Measurements from ENCODE around the gene MFSD2A.
"Not testable (repeated sequence)": the region's sequence is repeated elsewhere in the genome, so short reads cannot be mapped to it uniquely, and the experiment has no call there.

MFSD2A gene

DNA sequence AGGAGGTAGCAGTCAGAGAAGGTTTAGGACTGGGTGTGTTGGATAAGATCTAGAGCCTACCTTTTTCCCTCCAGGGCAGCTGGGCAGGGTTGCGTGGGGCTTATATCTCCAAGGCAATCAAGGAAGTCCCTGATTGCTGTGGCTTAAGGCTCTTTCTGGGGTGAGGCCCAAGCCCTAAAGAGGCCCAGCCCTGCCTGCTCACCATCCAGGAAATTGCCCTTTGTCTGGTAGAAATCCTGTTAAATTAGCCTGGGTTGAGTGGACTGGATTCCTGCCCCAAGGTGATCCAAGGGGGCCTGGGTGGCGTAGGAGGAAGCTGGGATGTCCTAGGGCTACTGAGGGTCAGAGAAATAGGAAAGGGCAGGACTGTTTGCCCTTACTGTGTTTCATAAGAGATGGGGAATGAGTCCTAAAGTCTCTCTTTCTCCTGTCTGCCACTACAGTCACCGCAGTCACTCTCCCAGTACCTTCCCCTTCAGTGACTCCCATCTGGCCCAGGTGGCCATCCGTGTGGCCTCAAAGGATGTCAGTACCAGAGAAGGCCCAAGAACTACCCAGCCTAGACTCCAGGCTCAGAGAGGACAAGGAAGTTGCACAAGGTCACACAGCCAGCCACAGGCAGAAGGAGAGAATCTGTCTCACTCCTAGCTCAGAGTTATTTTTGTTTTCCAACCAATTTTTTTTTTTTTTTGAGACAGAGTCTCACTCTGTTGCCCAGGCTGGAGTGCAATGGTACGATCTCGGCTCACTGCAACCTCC is 25.8 kb downstream of the MFSD2A start:
- TF ChIP-seq, protein P1, sequence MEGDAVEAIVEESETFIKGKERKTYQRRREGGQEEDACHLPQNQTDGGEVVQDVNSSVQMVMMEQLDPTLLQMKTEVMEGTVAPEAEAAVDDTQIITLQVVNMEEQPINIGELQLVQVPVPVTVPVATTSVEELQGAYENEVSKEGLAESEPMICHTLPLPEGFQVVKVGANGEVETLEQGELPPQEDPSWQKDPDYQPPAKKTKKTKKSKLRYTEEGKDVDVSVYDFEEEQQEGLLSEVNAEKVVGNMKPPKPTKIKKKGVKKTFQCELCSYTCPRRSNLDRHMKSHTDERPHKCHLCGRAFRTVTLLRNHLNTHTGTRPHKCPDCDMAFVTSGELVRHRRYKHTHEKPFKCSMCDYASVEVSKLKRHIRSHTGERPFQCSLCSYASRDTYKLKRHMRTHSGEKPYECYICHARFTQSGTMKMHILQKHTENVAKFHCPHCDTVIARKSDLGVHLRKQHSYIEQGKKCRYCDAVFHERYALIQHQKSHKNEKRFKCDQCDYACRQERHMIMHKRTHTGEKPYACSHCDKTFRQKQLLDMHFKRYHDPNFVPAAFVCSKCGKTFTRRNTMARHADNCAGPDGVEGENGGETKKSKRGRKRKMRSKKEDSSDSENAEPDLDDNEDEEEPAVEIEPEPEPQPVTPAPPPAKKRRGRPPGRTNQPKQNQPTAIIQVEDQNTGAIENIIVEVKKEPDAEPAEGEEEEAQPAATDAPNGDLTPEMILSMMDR (IDR thresholded peaks at IDR 0.05), result no peak
- no peaks in the 10 kb centered on the region for H3K27me3 ChIP-seq (ENCODE audit: control insufficient read depth, insufficient read depth, low read length)
- no peak overlapping the region for H3K4me3 ChIP-seq (ENCODE audit: low read depth, low read length)
- H3K36me3 ChIP-seq (ENCODE audit: control insufficient read depth, insufficient read depth, low read length), result no peaks in the 10 kb centered on the region
- no peak overlapping the region for H2AFZ ChIP-seq
- no peaks in the 10 kb centered on the region for H3K9me3 ChIP-seq (ENCODE audit: control insufficient read depth, low read length)
- H3K79me2 ChIP-seq, result no peaks in the 10 kb centered on the region
- H3K9ac ChIP-seq, result no peak overlapping the region
- no peaks in the 10 kb centered on the region for H3K4me1 ChIP-seq
- H3K27ac ChIP-seq, result no peak overlapping the region
- no peak overlapping the region for H3K4me2 ChIP-seq (ENCODE audit: low read length)

DNA sequence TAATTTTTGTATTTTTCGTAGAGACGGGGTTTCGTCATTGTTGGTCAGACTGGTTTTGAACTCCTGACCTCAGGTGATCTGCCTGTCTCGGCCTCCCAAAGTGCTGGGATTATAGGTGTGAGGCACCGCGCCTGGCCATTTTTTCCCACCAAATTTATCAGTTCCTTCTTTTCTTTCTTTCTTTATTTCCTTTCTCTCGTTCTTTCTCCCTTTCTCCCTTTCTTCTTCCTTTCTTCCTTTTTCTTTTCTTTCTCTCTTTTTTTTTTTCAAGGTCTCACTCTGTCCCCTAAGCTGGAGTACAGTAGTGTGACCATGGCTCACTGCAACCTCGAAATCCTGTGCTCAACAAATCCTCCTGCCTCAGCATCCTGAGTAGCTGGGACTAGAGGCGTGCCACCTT is 26.4 kb downstream of the MFSD2A start:
- TF ChIP-seq, protein P1 (IDR thresholded peaks at IDR 0.05), result no peak
- no peak overlapping the region for H3K4me2 ChIP-seq (ENCODE audit: low read length)
- no peak overlapping the region for H3K4me3 ChIP-seq (ENCODE audit: low read depth, low read length)
- H3K9ac ChIP-seq, result no peak overlapping the region
- no peaks in the 10 kb centered on the region for H3K9me3 ChIP-seq (ENCODE audit: control insufficient read depth, low read length)
- no peak overlapping the region for H3K27ac ChIP-seq
- H2AFZ ChIP-seq, result no peak overlapping the region
- H3K36me3 ChIP-seq (ENCODE audit: control insufficient read depth, insufficient read depth, low read length), result no peaks in the 10 kb centered on the region
- no peaks in the 10 kb centered on the region for H3K27me3 ChIP-seq (ENCODE audit: control insufficient read depth, insufficient read depth, low read length)
- no peaks in the 10 kb centered on the region for H3K4me1 ChIP-seq
- H3K79me2 ChIP-seq, result no peaks in the 10 kb centered on the region

DNA sequence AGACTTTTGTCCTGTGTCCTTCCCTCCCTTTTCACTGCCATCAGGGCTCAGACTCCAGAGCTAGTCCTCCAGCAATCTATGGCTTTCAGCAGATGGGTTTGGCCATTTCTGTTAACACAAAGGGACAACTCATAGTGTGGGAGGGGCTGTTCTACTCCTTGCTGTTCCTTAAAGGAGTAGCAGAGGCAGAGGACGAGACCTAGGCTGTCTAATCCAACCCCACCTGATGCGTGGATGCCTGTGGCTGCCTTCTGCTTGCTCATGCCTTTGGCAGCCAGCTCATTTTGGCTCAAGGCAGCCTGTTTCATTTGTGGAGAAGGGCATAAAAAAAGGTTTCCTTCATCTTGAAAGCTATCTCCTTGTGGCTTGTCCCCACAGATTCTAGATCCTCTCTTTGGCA is 27.0 kb downstream of the MFSD2A start:
- Histone ChIP-seq H3K9me3 (ENCODE audit: control insufficient read depth, low read length) (no peaks in the 10 kb centered on the region), H3K4me2 (ENCODE audit: low read length) (no peak overlapping the region), H3K79me2 (no peaks in the 10 kb centered on the region), H3K4me1 (no peaks in the 10 kb centered on the region), H3K27ac (no peak overlapping the region), H3K36me3 (ENCODE audit: control insufficient read depth, insufficient read depth, low read length) (no peaks in the 10 kb centered on the region), H3K9ac (no peak overlapping the region), H3K27me3 (ENCODE audit: control insufficient read depth, insufficient read depth, low read length) (no peaks in the 10 kb centered on the region), H2AFZ (no peak overlapping the region), H3K4me3 (ENCODE audit: low read depth, low read length) (no peak overlapping the region)
- TF ChIP-seq, protein P1 (IDR thresholded peaks at IDR 0.05), result no peak

DNA sequence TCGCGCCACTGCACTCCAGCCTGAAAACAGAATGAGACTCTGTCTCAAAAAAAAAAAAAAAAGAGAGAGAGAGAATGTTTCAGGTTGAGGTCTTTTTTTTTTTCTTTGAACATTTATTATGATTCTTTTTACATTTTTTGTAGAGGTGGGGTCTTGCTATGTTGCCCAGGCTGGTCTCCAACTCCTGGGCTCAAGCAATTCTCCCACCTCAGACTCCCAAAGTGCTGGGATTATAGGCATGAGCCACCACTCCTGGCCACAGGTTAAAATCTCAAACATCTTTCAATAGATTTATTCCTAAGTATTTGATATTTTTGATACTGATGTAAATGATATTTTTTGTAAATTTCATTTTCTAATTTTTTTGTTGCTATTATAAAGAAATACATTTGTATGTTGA is 29.5 kb downstream of the MFSD2A start:
- H3K36me3 ChIP-seq (ENCODE audit: control insufficient read depth, insufficient read depth, low read length); H3K9ac ChIP-seq; H3K4me1 ChIP-seq; H2AFZ ChIP-seq; H3K9me3 ChIP-seq (ENCODE audit: control insufficient read depth, low read length); H3K27ac ChIP-seq; H3K4me2 ChIP-seq (ENCODE audit: low read length); H3K79me2 ChIP-seq; H3K27me3 ChIP-seq (ENCODE audit: control insufficient read depth, insufficient read depth, low read length); H3K4me3 ChIP-seq (ENCODE audit: low read depth, low read length): not testable (repeated sequence)

DNA sequence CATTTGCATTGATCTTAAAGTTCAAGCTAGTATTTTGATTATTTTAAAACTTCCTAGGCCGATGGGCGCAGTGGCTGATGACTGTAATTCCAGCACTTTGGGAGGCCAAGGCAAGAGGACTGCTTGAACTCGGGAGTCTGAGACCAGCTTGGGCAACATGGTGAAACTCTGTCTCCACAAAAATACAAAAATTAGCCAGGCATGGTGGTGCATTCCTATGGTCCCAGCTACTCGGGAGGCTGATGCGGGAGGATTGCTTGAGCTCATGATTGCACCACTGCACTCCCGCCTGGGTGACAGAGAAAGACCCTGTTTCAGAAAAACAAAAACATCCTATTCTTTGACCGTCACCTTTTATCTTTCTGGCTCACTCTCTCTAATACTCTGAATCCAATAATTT is 30.0 kb downstream of the MFSD2A start:
- Histone ChIP-seq H3K27ac (no peak overlapping the region), H3K36me3 (ENCODE audit: control insufficient read depth, insufficient read depth, low read length) (no peaks in the 10 kb centered on the region), H3K4me1 (no peaks in the 10 kb centered on the region), H3K9ac (no peak overlapping the region), H3K4me2 (ENCODE audit: low read length) (no peak overlapping the region), H3K79me2 (no peaks in the 10 kb centered on the region), H3K9me3 (ENCODE audit: control insufficient read depth, low read length) (no peaks in the 10 kb centered on the region), H3K27me3 (ENCODE audit: control insufficient read depth, insufficient read depth, low read length) (no peaks in the 10 kb centered on the region), H2AFZ (no peak overlapping the region), H3K4me3 (ENCODE audit: low read depth, low read length) (no peak overlapping the region)
- TF ChIP-seq, protein P1 (IDR thresholded peaks at IDR 0.05), result no peak

Data from parathyroid adenoma (tissue), 2 donors.